Measurements from ENCODE around the gene PLEKHA6.

PLEKHA6 gene

GRCh38 chr1:204199579-204199978, 160.2 kb downstream of the PLEKHA6 start:
- TF ChIP-seq CTCF (IDR thresholded peaks at IDR 0.05), result no peak
- no peak for DNase-seq (ENCODE audit: low spot score)
- Histone ChIP-seq H3K4me3 (no peak overlapping the region), H3K27ac (no peak overlapping the region)

DNA sequence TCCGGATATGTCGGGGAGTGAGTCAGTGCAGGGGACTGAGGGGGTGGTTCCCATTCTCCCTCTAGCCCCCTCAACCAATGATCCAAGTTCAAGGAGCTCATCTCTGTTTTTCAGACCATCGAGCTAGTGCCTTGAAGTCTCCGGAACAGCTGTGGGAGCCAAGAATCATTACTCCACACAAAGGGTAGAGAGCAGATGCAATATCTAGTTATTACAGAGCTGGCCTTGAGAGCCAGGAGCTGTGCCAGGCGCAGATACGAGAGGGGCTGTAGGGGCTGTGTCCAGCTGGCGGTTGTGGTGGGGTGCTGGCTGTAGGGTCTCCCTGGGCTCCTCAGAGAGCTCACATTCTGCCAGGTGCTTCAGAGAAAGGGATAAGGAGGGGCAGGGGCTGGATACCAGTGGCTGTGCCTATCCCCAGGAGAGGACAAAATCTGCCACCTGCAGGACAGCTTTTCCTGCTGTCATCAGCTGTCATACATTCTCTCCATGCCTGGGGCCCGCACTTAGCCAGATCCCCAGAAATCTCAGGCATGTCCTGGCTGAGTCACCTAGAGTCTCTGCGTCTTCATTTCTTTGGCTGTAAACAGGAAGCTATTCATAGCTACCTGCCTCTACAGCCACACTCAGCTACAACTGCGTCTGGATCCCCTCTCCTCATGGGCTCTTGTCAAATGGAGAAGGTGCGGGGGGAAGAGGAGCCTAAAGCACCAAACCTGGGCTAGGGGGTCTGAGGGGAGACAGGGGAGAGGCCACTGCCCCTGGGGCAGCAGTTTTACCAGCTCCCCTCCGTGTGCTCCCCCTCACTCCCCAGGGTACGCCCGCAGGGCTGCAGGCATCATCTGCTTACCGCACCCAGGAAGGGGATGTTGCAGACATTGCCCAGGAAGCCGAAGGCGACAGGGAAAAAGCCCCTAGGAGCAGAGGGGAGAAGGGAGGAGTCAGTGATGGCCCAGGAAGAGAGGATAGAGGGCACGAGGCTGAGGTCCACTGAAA, 161.1 kb downstream of the PLEKHA6 start:
- Histone ChIP-seq H3K4me3 (no peak overlapping the region), H3K27ac (no peak overlapping the region)
- DNase-seq (ENCODE audit: low spot score), result no peak
- no peak for TF ChIP-seq CTCF (IDR thresholded peaks at IDR 0.05)

DNA sequence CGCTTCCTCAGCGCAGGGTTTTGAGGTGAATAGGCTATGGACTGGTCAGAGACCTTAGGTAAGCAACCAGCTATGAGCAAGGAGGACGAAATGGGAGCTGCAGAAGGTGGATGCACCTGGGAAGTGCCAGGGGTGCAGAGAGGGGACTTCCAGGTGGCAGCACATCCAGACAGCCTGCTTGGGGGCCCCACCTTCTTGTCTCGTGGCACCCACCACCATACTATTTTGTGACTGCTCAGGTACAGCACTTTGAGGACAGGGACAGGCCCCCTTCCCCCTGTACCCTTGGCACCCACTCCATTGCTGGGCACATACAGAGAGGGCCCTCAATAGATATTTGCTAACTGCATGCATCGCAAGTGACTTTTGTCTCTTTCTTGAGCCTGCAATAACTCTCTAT, 162.7 kb downstream of the PLEKHA6 start:
- Histone ChIP-seq H3K4me3 (no peak overlapping the region), H3K27ac (no peak overlapping the region)
- DNase-seq (ENCODE audit: low spot score), result no peak
- TF ChIP-seq CTCF (IDR thresholded peaks at IDR 0.05), result no peak

- no peak for DNase-seq (ENCODE audit: low spot score)
- Histone ChIP-seq H3K27ac (no peak within 1 kb of the TSS), H3K4me3 (no peak within 1 kb of the TSS)
- no peak for TF ChIP-seq CTCF (IDR thresholded peaks at IDR 0.05)
Measured at GRCh38 chr1:204196068-204196795, 163.5 kb downstream of the PLEKHA6 start, which contains the start of gene KISS1. KISS1 (minus strand) TSS chr1:204196491; CDS start chr1:204192876, 3,615 bp downstream.

DNA sequence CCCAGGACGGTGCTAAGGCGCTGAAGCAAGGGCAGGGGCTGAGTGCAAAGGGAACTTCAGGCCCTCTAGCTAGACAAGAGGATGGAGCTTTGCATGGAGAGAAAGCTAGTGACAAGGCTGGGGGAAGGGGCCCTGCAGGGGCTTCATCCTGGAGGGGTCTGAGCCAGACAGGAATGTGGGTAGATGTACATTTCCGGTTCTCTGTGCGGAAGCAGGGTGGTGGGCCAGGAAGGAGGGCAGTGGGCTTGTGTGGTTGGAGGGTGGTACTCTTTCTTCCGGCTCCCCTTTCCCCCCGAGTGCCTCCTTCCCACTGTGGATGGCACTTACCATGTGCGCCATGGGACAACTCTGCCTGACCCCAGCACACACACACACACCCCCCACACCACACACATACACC, 165.0 kb downstream of the PLEKHA6 start:
- H3K27ac ChIP-seq, result no peak overlapping the region
- no peak overlapping the region for H3K4me3 ChIP-seq
- TF ChIP-seq CTCF (IDR thresholded peaks at IDR 0.05), result no peak
- DNase-seq (ENCODE audit: low spot score), result no peak

GRCh38 chr1:204194080-204194479, 165.6 kb downstream of the PLEKHA6 start:
- no peak for DNase-seq (ENCODE audit: low spot score)
- no peak for TF ChIP-seq CTCF (IDR thresholded peaks at IDR 0.05)
- no peak overlapping the region for H3K4me3 ChIP-seq
- no peak overlapping the region for H3K27ac ChIP-seq
